Measurements from ENCODE around the gene PDZK1IP1.

PDZK1IP1 gene, protein sequence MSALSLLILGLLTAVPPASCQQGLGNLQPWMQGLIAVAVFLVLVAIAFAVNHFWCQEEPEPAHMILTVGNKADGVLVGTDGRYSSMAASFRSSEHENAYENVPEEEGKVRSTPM

DNA sequence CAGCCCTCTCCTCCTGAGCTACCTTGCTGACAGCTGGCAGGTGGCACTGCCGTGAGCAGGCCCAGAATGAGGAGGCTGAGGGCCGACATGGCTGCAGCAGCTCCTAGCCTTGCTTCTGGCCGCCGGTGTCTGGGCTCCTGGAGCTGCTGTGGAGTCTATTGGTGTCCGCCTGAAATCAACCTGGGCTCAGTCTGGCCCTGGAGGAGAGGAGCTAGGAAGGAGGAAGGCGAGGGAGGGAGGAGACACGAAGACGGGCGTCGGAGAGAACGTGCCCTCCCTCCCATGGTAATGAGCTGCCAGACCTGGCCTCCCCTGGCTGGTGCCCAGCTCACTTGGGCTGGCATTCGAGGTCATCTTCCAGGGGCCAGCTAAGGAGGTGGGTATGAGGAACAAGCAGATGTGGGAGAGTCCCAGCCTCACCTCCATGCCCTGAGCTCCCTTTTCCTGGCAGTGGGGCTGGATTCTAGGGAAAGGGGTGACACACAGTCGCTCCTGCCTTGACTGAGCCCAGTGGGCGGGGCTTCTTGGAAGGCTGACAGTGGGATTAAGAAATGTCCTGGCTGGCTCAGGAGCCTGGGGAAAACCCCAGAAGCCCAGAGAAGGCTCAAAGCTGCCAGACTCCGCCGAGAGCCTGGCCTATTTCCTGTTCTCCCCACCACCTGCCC is at the start of gene PDZK1IP1:
PDZK1IP1 (minus strand) TSS at position 193 of the 665 bp plus-strand sequence; CDS start at position 89, 104 bp downstream.
- DNase-seq: no peak

DNA sequence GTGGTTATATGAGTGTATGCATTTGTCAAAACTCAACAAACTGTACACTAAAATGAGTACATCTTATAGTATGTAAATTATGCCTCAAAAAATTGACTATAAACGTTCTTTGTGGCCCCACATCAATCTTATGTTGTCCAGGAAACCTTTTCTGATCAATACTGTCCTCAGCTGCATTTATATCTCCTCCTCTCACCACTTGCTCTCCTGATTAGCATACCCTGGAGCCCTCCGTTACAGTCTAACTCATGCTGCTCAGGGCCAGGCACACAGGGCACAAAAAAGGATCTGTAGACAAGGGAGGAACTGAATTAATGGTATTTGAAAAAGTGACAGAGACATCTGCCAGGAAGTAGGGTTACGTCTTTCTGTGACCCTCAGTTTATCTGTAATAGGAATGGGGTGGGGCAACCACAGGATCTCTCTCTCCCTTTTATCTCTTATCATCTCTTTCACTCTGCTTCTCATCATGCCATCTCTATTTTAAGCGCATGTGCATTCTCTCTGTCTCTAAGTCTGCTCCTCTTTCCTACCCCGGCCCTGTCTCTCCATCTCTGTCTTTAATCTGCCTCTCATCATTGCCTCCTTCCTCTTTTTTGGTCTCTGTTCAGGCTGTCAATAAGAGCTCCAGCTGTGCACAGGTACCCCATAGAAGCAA is 49.2 kb upstream of the PDZK1IP1 start:
- no peak for DNase-seq

DNA sequence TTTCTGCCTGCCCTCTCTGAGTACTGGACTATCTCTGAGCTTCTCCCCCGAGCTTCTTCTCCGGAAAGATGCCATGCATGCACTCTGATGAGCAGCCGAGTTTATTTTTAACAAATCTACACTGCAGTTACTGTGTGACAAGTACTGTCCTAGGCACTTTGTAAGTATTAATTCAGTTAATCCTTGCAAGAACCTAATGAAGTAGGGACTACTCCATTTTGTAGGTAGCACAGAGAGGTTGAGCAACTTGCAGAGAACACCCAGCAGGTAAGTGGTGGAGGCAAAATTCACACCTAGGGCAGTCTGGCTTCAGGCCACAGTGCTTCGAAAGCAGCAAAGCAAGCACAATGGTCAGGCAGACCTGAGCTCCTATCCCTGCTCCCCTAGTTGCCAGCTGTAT is 46.0 kb upstream of the PDZK1IP1 start:
- no peak for DNase-seq

DNA sequence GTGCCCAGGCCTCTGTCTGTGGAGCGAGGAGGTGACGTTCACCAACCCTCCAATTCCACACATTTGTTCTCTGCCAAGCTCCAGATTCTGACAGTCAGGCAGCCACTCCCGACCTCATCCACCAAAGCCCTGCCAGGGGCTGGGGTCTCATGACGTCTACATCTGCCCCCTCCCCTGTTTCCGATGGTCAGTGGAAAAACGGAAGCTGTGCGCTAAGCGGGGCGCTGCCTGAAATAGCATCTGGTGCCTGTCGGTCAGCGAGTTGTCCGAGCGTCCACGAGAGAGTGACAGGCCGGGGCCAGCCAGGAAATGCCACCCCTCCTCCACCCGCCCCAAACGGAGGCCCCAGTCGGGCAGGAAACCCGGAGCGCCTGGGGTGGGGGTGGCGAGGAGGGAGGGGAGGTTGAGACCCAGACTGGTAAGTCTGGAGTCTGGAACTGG is 45.4 kb upstream of the PDZK1IP1 start:
- no peak for DNase-seq

DNA sequence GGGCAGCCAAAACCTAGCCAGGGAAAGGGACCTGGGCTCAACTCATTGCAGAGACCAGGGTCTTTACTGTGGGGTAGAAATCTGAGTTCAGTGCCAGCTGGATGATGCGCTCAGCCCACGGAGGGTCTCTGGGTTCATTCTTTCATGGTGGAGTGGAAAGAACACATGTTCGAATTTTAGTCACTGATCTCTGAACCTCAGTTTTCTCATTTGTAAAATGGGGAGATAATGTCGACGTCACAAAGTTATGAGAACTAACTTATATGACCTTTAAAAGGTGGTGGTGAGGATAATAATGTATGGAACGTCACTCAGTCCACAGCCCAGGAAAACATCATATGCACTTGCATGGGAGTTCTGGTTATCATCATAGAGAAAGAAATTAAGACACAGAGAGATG is 43.4 kb upstream of the PDZK1IP1 start:
- DNase-seq: no peak

DNA sequence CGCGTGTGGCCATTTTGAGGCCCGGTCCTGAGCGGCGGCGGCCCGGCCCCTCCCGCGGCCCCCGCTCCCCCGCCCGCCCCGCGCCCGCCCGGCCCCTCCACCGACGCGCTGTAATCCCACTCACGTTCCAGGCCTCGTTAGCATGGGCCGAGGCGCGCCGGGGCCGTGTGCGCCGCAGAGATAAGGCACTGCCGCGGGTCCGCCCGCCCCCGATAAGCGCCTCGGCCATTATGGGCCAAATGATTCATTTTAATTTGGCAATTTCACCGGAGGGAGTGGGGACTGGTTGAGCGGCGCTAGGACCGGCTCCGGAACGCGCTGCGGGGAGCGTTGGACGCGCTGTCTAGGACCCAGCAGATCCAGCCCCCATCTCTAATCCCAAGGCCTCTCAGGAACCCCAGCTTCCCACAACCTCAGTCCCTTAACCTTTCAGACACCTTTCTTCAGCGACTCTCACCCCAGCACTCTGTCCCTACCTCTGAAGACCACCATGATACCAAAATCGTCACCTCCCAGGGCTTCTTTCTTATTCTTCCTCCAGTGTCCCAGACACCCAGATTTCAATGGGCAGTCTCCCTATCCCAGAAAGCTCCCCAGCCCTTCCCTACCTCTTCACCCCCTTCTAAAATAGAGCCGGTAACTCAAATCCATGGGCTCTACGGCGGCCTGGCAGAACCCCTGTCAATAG is 42.5 kb upstream of the PDZK1IP1 start, which contains the start of gene TAL1:
TAL1 (minus strand) TSS at position 39 of the 688 bp plus-strand sequence. CDS start 6,337 bp downstream, outside the sequence.
- DNase-seq: no peak

DNA sequence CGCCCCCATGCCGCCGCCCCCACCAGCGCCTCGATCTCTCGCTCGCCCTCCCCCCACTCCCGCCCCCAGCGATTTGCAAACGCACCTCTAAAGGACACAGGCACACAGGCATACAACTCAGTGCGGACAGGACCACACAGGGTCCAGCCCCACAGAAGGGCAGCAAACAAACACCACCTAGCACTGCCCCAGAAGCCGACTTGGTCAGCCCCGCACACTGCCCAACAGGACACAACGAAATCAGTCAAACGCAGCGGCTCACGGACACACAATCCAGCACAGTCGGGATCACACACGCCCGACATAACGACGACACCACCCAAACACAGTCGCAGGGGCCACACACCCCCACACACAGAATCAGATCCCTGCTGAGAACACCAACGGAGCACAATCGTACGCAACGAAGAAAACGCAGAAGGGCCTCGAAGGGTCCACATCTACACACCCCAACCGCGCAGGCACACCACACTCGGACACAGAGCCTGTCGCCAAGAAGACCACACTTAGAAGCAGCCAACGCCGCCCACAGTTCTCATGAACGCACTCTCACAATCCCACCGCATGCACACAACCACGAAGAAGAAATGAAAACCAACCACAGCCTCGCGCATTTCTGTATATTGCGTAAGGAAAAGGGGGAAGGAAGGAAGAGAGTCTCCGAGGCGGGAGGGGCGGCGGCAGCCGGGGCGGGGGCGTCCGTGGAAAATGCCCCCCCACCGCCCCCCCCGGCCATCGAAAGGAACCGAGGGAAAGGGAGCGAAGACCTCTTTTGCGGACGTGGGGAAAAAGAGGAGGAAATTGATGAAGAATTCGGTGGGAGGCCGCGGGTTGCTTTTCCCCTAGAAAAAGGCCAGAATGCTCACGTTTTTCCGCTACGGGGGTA is 41.7 kb upstream of the PDZK1IP1 start:
- no peak for DNase-seq

DNA sequence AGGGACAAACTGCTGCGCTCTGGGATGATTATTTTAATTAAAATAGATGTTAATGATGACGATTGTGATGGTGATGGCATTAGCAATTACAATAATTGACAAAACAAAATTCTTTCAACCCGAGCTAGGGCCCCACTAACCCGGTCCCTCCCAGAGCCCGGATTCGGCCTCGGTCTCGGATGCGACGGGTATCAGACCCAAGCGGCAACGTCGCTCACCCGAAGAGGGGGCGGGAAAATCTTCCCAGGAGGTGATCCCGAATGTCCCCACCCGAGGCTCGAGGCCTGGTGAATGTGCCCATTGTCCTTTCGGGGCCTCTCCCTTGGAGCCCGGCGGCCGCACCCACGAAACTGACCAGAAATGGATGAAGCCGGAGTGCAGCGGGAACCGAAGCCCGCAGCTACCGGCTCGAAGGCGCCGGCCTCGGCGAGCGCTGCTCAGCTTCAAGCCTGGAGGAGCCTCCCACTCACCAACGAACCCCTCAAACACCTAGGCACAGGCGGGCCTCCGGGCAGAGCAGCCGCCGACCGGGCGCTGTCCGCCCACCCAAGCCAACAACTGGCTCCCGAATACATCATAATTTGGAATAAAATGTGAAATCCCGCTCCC is 41.0 kb upstream of the PDZK1IP1 start:
- DNase-seq: no peak

DNA sequence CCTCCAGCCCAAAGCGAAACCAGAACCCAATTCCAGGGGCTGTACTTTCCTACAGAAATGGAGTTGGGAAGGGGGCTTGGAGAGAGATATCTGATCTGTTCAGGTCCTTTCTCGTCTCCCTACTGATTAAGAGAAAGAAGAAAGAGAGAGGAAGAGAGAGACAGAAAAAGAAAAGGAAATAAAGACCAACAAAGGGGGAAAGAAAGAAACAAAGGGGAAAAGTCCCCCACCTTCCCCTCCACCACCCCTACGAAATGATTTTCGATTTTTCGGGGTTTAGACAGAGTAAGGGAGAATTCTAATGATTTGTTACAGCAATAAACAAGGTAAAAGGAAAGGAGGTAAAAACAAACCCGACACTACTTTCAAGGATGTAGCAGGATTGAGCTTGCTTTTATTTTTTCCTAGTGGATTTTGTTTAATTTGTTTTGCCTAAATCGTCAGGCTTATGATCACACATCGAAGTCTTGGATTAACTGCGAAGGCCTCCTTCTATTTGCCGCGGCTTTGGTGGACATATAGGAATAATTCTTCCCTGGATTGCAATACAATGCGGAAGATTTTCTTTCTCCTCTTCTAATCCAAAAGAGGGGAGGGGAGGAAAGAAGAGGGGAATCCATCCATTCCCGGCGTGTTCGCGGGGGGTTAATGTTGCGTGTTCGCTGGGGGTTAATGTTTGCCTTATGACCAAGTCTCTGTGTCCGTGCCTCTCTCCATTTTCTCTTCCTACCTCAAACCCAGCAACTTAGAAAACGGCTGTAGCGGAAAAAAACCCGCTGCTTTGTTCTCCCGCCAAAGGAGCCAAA is 40.3 kb upstream of the PDZK1IP1 start:
- DNase-seq: no peak

DNA sequence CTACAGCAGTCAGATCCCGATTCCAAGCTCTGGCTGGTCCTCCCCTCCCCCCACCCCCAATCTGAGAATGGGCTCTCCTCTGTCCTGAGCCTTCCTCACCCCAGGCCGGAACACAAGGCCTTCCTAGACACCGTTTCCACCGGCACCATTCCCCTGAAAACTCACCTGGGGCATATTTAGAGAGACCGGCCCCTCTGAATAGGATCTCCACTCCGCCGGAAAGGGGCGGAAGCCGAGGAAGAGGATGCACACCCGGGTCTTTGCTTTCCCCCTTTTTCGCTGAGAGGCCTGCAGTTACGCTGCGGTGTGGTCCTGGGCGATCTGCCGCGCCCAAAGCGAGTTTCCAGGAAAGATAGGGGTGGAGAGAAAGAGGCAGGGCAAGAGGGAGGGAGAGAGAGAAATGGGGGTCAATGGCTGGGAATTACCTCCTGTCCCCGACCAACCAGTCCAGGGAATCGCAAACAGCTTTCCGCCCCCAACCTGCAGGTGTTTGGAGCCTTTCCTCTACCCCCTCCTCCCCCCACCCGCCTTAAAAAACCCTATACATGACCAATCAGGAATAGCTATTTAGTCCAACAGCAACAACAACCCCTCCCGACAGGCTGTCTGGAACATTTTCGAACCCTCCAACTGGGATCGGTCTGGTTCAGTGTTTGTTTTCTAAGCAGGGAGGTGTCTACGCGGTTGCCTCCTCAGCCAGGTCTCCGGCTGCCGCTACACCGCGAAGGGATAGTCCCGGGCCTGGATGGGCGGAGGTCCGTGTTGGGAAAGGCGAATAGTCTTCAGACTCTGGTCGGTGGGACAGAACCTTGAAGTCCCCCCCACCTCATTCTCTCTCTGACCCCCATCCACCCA is 39.4 kb upstream of the PDZK1IP1 start:
- DNase-seq: no peak

DNA sequence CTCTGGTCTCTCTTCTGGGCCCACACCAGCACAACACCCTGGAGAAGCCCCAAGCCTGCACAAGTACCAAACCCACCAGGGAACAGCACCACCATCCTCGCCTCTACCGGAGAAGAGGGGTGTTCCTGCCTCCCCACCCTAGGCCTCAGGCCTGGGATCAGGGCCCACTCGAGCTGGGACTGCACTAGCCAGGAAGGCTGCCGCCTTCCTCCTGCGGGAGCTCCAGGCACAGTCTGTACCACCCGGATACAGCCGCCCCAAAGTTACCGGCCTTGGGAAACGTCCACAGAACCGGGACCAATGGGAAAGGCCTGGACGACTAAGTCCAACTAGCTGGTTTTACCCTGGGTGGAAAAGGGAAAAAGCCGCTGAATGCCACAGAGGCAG is 38.8 kb upstream of the PDZK1IP1 start:
- DNase-seq: no peak

DNA sequence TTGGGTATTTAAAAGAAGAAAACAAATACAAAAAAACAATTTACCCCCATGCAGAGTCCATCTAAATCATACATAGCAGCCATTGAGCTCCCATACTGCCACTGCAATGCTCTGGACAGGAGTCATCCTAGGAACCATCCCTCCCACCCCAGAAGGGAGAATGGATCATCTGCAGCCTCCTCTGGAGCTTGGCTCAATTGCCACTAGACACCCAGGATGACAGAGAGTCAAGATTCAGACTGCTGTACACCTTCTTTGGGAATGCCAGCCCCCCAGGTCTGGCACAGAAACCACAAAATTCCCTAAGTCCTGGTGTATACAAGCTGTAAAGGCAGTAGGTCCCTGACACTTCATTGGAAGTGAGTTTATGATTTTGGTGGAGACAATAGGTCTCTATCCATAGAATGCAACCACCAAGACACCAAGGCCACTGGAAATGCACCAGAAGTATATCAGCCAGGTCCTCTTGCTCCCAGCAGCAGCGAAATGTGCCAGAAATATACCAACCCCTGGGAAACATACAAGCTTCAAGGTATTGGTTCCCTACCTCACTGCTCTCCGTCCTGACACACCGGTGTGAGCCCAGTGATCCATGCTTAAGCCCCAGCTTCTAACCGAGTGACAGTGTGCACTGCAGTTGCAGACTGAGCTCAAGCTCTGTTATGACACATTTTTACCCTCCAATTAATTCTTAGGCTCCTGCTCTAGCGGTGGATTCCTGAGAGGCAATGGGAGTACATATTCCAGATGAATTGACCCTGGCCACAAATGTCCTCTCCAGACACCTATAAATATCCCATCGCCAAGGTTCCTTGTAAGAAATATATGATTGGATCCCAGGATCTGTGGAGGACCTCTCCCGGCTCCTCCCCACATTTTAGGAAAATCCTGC is 37.8 kb upstream of the PDZK1IP1 start:
- no peak for DNase-seq

DNA sequence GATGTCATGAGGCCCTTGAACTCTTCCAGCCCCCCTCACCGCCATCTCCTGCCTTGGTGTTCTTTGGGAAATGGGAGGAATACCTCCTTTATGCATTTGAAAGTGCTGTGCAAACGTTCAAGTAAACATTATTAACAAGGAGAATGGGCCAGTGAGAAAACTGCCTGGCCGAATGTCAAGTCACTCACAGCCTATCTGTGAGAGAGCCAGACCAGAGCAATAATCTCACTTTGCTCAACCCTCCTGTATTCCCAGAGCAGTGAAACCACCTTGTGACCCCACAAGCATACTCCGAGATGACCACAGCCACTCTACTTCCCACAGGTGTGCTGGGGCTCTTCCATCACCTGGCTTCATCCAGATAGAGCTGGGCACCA is 37.0 kb upstream of the PDZK1IP1 start:
- DNase-seq: no peak

DNA sequence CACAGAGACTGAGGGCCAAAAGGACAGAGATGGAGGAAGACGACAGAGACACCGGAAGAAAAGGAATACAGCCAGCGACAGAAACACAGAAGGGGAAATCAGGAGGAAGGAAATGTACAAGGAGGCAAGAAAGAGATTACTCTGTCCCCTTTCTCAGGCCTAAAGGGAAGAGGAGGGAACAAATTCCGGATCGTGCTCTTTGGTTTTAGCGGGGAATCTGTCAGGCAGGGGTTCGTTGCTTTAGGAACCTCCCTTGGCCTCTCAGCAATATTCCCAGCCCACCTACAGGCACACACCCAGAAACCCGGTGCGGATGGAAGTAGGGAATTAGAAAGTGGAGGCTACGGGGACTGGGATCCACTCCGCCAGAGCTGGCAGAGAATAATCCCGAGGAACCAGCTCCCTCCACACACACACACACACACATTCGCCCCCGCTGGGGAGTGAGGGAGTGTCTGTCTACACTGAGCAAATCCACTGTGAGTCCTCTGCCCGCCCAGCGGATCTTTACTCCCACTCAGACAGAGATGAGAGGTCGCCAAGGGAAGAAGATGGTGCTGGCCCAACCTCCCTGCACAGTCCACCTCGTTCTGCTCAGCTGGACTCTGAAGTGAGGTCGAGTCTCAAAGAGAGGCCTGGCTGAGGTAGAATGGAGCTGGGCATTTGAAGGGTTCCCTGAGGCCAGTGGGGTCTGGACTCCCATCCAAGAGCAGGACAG is 36.4 kb upstream of the PDZK1IP1 start:
- DNase-seq: no peak

DNA sequence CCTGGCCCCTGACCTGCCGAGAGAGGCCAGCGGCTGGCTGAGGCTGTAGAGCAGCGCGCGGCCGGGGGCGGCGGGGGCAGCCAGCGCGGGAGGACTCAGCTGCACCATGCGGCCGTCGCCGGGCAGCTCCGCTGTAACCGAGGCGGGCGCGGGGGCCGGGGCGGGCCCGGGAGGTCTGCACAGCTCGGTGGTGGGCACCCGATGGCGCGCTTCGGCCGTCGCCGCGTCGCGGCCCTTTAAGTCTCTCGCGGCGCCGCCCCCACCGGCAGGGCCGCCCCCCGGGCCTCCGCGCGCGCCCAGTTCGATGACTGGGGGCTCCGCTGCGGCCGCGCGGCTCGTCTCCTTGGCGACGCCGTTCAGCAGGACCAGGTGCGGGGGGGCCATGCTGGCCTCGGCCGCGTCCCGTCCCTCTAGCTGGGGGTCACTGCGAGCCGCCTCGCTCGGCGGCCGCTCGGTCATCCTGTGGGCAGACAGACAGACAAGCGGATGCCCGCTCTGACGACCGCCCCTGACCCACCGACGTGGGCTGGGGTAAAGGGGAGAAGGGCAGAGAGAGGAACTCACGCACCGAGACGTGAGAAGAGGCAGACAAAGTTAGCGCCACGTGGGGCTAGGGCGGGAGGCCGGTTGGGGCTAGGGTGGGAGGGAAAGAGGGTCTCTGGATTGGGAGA is 35.7 kb upstream of the PDZK1IP1 start:
- DNase-seq: no peak

DNA sequence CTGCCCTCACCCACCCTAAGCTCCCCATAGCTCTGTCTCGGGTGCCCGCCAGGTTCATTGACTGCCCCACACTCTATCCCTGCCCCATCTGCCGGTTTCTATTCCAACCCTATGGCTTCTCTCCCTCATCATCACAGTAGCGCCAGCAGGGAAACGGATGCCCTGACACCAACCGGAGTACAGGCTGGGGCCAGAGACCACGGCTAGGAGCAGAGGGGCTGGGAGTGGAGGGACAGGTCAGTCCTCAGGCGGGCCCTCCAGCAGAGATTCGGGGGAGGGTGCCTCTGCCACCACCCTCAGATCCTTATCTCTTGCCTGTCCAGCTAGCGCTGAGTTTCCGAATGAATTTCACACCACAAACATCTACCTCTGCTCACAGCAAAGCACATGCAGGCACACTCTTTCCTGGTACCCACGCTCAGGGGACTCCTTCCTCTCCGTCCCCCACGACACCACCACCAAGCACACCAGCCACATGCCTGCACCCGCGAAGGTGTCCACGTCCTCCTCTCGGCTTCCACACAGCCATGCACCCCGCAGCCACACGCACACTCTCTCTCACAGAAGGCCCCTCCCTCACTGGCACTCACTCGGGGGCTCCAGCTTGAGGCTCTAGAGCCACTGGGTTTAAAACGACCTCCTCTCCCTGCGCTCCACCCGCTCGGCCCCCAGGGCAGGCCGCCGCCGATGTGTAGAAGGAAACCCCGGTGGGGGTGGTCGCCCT is 35.0 kb upstream of the PDZK1IP1 start:
- DNase-seq: no peak

DNA sequence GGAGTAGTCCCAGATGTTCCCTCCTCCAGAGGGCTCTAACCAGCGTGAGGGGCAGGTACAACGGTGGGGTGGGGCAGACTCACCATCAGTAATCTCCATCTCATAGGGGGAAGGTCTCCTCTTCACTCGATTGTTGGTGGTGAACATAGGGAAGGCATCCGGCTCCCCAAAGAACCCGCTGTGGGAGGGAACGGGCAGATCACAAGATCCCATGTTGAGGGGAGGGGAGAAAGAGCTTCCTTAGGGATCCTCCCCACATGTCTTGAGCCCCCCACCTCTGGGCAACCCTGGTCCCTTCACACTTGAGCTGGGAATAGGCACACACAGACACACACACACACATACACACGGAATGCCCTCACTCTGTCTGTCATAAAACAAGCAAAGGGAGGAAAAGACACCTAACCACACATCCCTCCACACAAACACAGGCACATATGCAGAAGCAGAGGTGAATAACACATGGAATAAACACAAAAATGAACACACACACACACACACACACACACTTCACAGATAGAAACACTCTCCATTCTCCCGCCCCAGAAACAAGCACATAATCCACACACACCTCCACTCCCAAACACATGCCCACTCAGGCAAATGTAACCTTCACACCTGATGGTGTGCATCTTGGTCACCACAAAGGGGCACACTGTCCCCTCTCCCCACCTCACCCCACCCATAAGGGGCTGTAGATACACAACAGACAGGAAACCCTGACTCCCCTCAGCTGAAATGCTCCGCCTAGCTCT is 34.3 kb upstream of the PDZK1IP1 start:
- no peak for DNase-seq
